ENCODE data around the gene KCNQ2.

The KCNQ2 gene

GRCh38 chr20:63355781-63356295, 116.6 kb downstream of the KCNQ2 start:
- Histone ChIP-seq H3F3A (ENCODE audit: insufficient read depth, low read length) (no peaks in the 10 kb centered on the region), H3K9me2 (ENCODE audit: low read depth, low read length) (no peaks in the 10 kb centered on the region), H3K4me3 (ENCODE audit: low read depth, low read length, poor library complexity, severe bottlenecking) (no peak overlapping the region)

GRCh38 chr20:63354636-63355350, 117.7 kb downstream of the KCNQ2 start:
- TF ChIP-seq EZH2 (IDR thresholded peaks at IDR 0.05; ENCODE audit: borderline replicate concordance, low read length) (no peak), CTCF (IDR thresholded peaks at IDR 0.05; ENCODE audit: low read length) (no peak)
- Histone ChIP-seq H3K9me3 (ENCODE audit: low read length) (no peaks in the 10 kb centered on the region), H3K36me3 (ENCODE audit: insufficient read depth, low read length) (no peaks in the 10 kb centered on the region), H2AFZ (ENCODE audit: low read length) (no peak overlapping the region), H3K4me3 (ENCODE audit: low read depth, low read length, poor library complexity, severe bottlenecking) (no peak overlapping the region), H3K4me2 (ENCODE audit: low read length) (no peak overlapping the region), H3K79me2 (ENCODE audit: insufficient read depth, low read length) (no peaks in the 10 kb centered on the region), H3F3A (ENCODE audit: insufficient read depth, low read length) (no peaks in the 10 kb centered on the region), H3K9me2 (ENCODE audit: low read depth, low read length) (no peaks in the 10 kb centered on the region), H3K9ac (ENCODE audit: low read length) (no peak overlapping the region), H3K27me3 (ENCODE audit: insufficient read depth, low read length) (no peaks in the 10 kb centered on the region), H4K20me1 (ENCODE audit: insufficient read depth, low read length) (no peaks in the 10 kb centered on the region), H3K27ac (ENCODE audit: low read depth, low read length, poor library complexity, severe bottlenecking) (no peak overlapping the region), H3K4me1 (ENCODE audit: insufficient read depth, low read length, severe bottlenecking) (no peaks in the 10 kb centered on the region)

More at GRCh38 chr20:63355781-63356295, 116.6 kb downstream of the KCNQ2 start:
- H2AFZ ChIP-seq (ENCODE audit: low read length) = no peak overlapping the region
- H3K27me3 ChIP-seq (ENCODE audit: insufficient read depth, low read length) = no peaks in the 10 kb centered on the region
- no peaks in the 10 kb centered on the region for H3K9me3 ChIP-seq (ENCODE audit: low read length)
- H3K27ac ChIP-seq (ENCODE audit: low read depth, low read length, poor library complexity, severe bottlenecking) = no peak overlapping the region
- H3K4me2 ChIP-seq (ENCODE audit: low read length) = no peak overlapping the region
- no peak overlapping the region for H3K9ac ChIP-seq (ENCODE audit: low read length)
- no peaks in the 10 kb centered on the region for H3K4me1 ChIP-seq (ENCODE audit: insufficient read depth, low read length, severe bottlenecking)
- H4K20me1 ChIP-seq (ENCODE audit: insufficient read depth, low read length) = no peaks in the 10 kb centered on the region
- H3K79me2 ChIP-seq (ENCODE audit: insufficient read depth, low read length) = no peaks in the 10 kb centered on the region
- TF ChIP-seq CTCF (IDR thresholded peaks at IDR 0.05; ENCODE audit: low read length) (no peak), EZH2 (IDR thresholded peaks at IDR 0.05; ENCODE audit: borderline replicate concordance, low read length) (no peak)
- no peaks in the 10 kb centered on the region for H3K36me3 ChIP-seq (ENCODE audit: insufficient read depth, low read length)

GRCh38 chr20:63352811-63353221, 119.6 kb downstream of the KCNQ2 start:
- Histone ChIP-seq H3K9me2 (ENCODE audit: low read depth, low read length) (no peaks in the 10 kb centered on the region), H3K9me3 (ENCODE audit: low read length) (no peaks in the 10 kb centered on the region), H3K4me3 (ENCODE audit: low read depth, low read length, poor library complexity, severe bottlenecking) (no peak overlapping the region), H3K9ac (ENCODE audit: low read length) (no peak overlapping the region), H3K4me2 (ENCODE audit: low read length) (no peak overlapping the region), H3K36me3 (ENCODE audit: insufficient read depth, low read length) (no peaks in the 10 kb centered on the region), H4K20me1 (ENCODE audit: insufficient read depth, low read length) (no peaks in the 10 kb centered on the region), H3K27ac (ENCODE audit: low read depth, low read length, poor library complexity, severe bottlenecking) (no peak overlapping the region), H3K4me1 (ENCODE audit: insufficient read depth, low read length, severe bottlenecking) (no peaks in the 10 kb centered on the region), H3K27me3 (ENCODE audit: insufficient read depth, low read length) (no peaks in the 10 kb centered on the region), H3K79me2 (ENCODE audit: insufficient read depth, low read length) (no peaks in the 10 kb centered on the region), H2AFZ (ENCODE audit: low read length) (no peak overlapping the region), H3F3A (ENCODE audit: insufficient read depth, low read length) (no peaks in the 10 kb centered on the region)
- no peak for TF ChIP-seq CTCF (IDR thresholded peaks at IDR 0.05; ENCODE audit: low read length)
- TF ChIP-seq EZH2 (IDR thresholded peaks at IDR 0.05; ENCODE audit: borderline replicate concordance, low read length) = no peak
